NCI-H82 (cell line): Measurements from ENCODE around the gene USP10.
A peak's percentile ranks its signal among the peaks of the same experiment; 100 is the strongest.

Experiments used
- DNase-seq: peaks from one replicate; lab custom pipeline; 2025; lab: John Stamatoyannopoulos, UW

USP10 gene

GRCh38 chr16:84773312-84773711 lies 73.5 kb downstream of the USP10 start:
- DNase-seq = peak; percentile 29

DNA sequence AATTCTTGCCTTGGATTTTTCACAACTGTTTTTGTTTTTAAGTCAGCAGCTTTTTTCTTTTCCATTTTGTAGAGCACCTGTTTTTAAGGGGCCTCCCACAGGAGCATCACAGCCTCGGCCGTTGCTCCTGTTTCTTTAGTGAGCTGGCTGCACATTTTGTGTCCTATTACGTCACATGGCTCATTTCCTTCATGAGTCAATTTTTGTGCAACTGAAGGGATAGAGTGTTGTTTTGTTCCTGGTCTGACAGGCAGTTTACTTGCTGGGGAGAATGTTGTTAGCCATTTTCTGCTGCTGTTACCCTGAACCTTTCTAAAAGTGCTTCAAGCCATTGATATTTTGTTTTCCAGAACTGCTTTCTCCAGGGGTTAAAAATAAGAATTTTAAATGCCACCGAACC lies 75.0 kb downstream of the USP10 start:
- no peak for DNase-seq

DNA sequence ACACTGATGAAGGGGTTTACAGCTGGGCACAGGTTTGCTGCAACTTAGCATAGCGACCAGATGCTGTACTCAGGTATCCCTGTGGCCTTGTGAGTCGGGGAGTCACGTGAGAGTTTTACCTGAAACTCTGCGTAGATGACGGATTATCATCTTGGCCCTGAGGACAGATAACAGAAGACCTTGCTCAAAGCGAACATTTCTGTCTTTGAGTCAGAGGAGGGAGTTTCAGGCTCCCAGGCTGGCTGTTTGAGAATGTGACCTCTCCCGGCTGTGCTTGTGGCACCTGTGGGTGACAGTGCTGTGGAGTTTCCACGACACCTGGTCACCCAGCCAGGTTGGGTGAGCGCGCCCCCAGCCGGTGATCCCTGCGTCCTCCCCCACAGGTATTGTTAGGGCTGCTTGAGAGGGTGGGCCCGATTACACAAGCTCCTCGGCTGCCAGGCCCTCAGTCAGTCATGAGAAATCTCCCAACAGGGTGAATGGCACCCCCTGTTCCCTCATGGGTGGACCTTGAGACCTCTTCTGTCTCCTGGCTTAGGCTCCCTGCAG lies 75.5 kb downstream of the USP10 start:
- DNase-seq = no peak

GRCh38 chr16:84777435-84777834 lies 77.6 kb downstream of the USP10 start:
- no peak for DNase-seq

GRCh38 chr16:84778720-84779119 lies 78.9 kb downstream of the USP10 start:
- DNase-seq = no peak

DNA sequence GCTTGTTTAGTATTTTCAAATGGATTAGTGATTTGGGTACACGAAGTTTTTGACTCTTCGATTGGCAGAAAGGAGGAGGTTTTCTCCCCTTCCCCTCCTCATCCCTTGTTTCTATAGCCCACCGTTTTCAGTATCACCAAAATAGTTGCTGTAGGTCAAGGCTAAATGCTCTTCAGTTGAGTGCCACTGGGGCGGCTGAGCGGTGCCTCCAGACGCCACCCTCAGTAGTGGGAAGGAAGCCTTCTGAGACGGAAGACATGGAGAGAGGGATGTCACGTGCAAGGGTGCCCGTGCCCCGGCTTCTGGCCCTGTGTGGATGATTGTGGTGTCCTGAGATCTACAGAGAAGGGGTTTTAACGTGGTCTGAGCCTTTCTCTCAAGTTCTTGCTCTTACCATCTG lies 80.3 kb downstream of the USP10 start:
- DNase-seq = no peak

GRCh38 chr16:84780544-84781376 lies 81.0 kb downstream of the USP10 start:
- no peak for DNase-seq

- DNase-seq = no peak
Observed at GRCh38 chr16:84782846-84783245, 83.0 kb downstream of the USP10 start.

- DNase-seq = no peak
Observed at GRCh38 chr16:84785843-84786581, 86.2 kb downstream of the USP10 start.

DNA sequence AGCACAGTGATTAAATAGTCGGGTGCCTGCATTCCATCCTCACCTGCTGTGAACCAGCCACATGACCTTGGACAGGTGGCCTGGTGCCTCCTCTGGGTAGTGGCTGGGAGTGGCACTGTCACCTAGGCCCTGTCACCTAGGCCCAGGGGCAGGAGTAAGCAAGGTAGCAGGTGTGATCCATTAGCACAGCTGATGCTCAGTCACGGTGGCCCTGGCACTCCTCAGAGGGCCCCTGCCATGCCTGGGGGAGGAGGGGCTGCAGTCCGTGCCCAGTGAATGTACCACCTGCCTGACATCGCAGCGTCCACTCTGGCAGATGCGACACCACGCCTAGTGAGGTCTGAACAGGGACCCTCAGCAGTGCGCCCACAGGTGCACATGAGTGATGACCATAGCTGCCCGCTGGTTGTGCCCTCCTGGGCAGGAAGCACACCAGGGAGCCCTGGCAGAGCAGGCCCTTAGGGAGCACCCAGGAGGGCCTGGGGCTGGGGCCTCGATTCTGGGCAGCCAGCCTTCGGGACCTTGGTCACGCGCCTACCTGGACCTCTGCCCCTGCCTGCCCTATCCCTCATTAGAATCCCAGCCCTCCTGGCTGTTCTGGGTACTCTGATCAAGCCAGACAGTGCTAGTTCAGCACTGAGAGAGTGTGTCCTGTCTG lies 86.9 kb downstream of the USP10 start:
- DNase-seq = no peak

- no peak for DNase-seq
Observed at GRCh38 chr16:84787263-84787622, 87.4 kb downstream of the USP10 start.

DNA sequence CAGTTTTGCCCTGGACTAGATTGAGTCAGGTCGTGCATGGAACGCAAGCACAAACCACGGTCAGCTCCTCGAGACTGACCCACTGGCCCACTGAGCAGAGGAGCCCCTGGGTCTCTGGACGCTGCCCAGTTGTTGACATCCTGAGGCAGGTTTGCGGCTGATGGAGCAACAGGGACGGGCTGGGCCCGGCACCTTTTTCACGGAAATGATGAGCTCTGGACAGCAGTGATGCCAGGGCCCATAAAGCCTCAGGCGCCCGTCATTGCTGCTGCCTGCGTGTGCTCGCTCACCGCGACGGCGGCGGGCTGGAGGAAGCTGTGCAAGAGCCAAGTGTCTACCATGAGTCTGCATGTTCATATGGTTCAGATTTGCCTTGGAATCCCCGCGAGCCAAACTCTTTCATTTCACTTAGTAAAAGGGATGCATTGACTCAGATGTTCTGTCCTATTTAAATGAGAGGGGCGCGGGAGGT lies 89.2 kb downstream of the USP10 start:
- DNase-seq = no peak

DNA sequence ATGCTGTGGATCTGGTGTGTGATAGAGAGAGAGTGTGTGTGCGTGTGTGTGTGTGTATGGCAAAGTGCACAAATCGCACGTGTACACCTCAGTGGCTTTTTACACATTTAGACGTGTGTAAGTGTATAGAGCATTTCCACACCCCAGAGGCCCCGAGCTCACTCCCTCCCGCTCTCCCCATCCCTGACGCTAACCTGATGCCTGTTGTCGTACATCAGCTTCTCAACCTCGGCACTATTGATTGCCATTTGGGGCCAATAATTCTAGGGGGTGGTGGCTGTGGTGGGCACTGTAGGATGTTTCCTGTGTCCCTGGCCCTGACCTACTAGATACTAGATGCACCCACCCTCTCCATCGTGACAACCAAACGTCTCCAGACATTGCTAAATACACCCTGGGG lies 89.6 kb downstream of the USP10 start:
- no peak for DNase-seq

DNA sequence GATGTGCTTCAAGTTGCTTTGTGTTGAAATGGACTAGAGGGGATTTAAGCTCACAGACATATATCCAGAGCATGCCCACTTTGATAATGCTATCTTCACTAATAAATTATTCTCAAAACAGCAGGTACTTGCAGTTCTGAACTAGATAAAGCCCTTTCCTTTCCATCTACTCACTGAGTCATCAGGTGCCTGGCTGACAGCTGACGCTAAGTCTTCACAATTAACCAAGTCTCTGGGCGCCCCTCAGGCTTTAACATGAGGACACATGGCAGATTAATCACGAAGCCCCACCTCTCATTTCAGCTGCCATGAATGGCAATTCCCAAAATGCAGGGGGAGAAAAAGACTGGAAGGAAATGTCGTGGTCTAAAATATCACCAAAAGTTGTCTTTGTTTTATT lies 90.5 kb downstream of the USP10 start:
- peak; percentile 58 for DNase-seq

DNA sequence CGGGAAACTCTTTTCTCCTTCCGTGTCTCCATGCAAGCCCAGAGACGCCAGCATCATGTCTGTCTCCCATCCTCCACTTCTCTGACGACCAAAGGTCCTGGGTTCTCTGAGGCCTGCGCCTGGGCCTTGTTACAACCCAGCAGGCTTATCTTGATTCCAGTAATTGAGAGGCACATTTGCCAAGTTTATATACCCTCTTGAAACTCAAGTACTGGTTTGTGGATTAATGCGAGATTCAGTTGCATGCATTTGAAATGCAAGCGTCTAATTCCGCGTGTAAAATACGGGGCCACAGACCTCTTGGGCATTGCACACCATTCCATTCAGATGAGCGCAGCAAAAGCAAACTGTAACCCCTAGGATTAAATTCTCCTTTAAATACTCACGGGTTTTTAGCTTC lies 91.3 kb downstream of the USP10 start:
- DNase-seq = no peak

- no peak for DNase-seq
Observed at GRCh38 chr16:84791501-84791900, 91.7 kb downstream of the USP10 start.

DNA sequence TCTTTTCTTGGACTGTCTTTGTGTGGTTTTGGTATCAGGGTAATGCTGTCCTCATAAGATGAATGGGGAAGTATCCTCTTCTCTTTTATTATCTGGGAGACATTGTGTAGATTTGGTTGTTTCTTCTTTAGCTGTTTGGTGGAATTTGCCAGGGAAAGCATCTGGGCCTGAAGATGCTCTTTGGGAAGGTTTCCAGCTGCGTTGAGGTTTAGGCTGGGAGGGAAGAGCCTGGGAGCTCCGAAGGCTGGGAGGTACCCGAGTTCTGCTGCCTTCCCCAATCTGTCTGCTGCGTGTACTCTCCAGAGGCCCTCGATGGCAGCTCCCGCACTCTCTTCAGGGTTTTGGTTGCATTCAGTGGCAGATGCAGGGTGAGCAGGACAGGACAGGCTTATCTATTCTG lies 94.4 kb downstream of the USP10 start:
- no peak for DNase-seq

DNA sequence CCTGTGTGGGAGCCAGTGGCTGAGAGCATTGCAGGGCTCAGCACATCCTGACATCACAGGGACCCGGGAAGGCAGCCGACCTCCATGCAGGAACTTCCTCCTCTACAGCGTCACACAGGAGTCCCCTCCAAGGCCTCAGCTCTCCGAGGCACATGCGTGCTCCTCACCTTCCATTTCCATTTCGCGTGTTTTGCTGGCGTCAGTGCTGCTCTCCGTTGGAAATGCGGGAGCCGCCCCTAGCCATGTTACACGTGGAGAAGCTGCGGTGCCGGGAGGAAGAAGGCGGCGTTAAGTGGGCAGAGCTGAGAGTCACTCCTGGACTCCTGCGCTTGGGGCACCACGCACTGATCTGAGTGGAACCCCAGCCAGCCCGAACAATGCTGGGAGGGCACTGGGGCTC lies 94.8 kb downstream of the USP10 start:
- DNase-seq = no peak

DNA sequence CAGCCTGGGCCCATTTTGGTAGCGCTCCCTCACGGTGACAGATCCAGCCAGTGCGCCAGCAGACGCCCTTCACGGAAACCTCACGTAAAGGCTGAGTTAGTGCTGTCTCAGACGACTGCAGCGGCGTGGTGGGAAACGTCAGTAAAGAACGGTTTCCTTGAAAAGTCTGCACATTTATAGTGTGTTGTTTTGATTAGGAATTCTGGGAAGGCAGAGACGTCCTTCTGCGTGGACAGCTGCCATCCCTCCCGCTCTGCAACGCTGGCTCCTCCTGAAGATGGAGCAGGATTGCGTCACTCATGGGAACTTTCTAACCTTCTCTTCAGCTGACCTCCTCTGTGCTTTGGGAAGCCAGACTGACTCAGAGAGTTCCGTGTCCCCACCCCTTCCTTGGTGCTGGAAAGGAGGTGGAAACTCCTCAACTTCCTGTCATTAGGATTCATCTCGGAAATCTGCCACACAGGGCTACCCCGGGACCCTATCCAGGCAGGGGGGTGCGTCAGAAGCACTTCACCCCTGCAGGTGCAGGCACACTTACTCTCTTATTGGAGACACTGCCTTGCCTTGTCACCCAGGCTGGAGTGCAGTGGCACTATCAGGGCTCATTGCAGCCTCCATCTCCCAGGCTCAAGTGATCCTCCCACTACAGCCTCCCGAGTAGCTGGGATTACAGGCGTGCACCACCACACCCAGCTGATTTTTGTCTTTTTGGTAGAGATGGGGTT lies 95.7 kb downstream of the USP10 start:
- DNase-seq = no peak

GRCh38 chr16:84800158-84800978 lies 100.6 kb downstream of the USP10 start:
- DNase-seq = no peak

DNA sequence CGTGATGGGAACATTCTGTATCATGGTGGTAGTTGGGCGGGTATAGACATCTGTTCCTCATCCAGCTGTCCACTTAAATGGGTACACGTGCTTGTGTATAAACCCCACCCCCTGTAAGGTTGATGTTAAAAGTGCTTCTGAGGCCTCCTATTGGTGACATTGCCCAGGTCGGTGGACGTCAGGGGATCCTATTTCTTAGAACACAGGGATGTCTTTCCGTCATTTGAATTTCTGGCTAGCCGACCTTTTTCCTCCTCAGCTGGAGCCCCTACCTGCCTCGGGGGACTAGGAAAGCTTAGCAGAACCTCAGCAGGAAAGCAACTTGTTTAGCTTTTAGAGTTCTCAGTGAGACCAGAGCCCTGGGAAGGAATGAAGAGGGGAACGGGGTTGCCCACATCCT lies 103.3 kb downstream of the USP10 start:
- no peak for DNase-seq
